ENCODE data around the gene RNASE3.
"Not testable (repeated sequence)": the region's sequence is repeated elsewhere in the genome, so short reads cannot be mapped to it uniquely, and the experiment has no call there.

RNASE3 gene

GRCh38 chr14:20904393-20905029, 13.3 kb downstream of the RNASE3 start:
- no peak overlapping the region for H3K27ac ChIP-seq
- H3K9me3 ChIP-seq (ENCODE audit: low read depth, low read length) = no peaks in the 10 kb centered on the region
- no peak overlapping the region for H3K4me3 ChIP-seq
- TF ChIP-seq POLR2AphosphoS5 (IDR thresholded peaks at IDR 0.05; ENCODE audit: borderline replicate concordance, low read depth, low read length) (no peak), EZH2 (IDR thresholded peaks at IDR 0.05) (no peak), FOXP2 (optimal IDR thresholded peaks at IDR 0.05; ENCODE audit: control extremely low read depth, extremely low read length, insufficient read depth) (no peak)
- H3K36me3 ChIP-seq (ENCODE audit: insufficient read depth, low read length) = no peaks in the 10 kb centered on the region
- no peak for DNase-seq (ENCODE audit: low read depth, low spot score)
- H3K9ac ChIP-seq (ENCODE audit: insufficient read length) = no peak overlapping the region

DNA sequence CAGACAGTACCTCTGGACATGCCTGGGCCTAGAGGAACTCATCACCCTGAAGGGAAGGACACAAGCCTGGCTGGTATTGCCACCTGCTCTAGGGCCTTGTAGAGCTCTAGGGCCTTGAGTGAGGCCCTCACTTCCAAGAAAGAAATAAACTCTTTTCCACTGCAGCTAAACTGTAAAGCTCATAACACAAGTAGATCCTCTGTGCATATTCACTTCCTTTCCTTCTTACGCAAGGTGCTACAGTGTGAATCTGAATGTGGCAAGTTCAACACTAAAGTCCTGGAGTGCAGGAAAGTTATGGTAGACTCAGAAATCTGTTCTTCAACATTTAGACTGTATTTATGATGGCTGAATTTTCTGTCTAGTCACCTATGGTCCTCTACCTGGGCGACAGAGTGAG, 14.5 kb downstream of the RNASE3 start:
- Histone ChIP-seq H3K27ac (no peak overlapping the region), H3K9ac (ENCODE audit: insufficient read length) (no peak overlapping the region), H3K36me3 (ENCODE audit: insufficient read depth, low read length) (no peaks in the 10 kb centered on the region), H3K9me3 (ENCODE audit: low read depth, low read length) (no peaks in the 10 kb centered on the region), H3K4me3 (no peak overlapping the region)
- no peak for TF ChIP-seq FOXP2 (optimal IDR thresholded peaks at IDR 0.05; ENCODE audit: control extremely low read depth, extremely low read length, insufficient read depth)
- no peak for DNase-seq (ENCODE audit: low read depth, low spot score)

GRCh38 chr14:20907214-20907613, 16.0 kb downstream of the RNASE3 start:
- Histone ChIP-seq H3K9ac (ENCODE audit: insufficient read length) (no peak overlapping the region), H3K4me3 (no peak overlapping the region), H3K36me3 (ENCODE audit: insufficient read depth, low read length) (no peaks in the 10 kb centered on the region), H3K27ac (no peak overlapping the region), H3K9me3 (ENCODE audit: low read depth, low read length) (no peaks in the 10 kb centered on the region)
- TF ChIP-seq EZH2 (IDR thresholded peaks at IDR 0.05) = no peak
- no peak for TF ChIP-seq FOXP2 (optimal IDR thresholded peaks at IDR 0.05; ENCODE audit: control extremely low read depth, extremely low read length, insufficient read depth)
- TF ChIP-seq POLR2AphosphoS5 (IDR thresholded peaks at IDR 0.05; ENCODE audit: borderline replicate concordance, low read depth, low read length) = no peak
- DNase-seq (ENCODE audit: low read depth, low spot score) = no peak

- not testable (repeated sequence) for H3K27ac ChIP-seq; DNase-seq (ENCODE audit: low read depth, low spot score); H3K9ac ChIP-seq (ENCODE audit: insufficient read length); H3K36me3 ChIP-seq (ENCODE audit: insufficient read depth, low read length); H3K9me3 ChIP-seq (ENCODE audit: low read depth, low read length); H3K4me3 ChIP-seq
Measured at GRCh38 chr14:20910822-20911221, 19.6 kb downstream of the RNASE3 start.

GRCh38 chr14:20919038-20919756, 28.0 kb downstream of the RNASE3 start:
- not testable (repeated sequence) for H3K36me3 ChIP-seq (ENCODE audit: insufficient read depth, low read length); DNase-seq (ENCODE audit: low read depth, low spot score); H3K9me3 ChIP-seq (ENCODE audit: low read depth, low read length); H3K9ac ChIP-seq (ENCODE audit: insufficient read length); H3K4me3 ChIP-seq; H3K27ac ChIP-seq

DNA sequence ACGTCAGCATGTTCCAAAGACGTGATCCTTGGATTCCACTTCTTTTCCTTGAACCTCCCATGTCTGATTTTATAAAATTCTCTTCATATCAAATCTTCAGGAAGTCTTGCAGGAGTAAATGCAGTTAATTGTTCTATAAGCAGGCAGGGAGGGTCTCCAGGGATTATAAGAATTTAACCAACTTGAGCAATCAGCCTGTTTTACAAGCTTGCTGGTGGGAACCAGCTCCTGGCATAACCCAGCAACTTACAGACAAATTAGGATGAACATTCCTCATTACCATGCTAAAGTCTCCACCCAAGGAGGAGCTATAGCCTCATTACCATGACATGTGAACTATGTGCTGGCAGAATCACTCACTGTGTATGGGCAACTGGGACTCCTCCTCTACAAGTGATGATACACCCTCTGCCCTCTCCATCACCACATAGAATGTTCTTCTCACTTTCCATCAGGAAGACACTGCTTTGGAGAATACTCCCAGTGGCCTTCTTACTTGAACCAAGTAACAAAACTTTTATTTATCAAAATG, 32.6 kb downstream of the RNASE3 start:
- H3K9me3 ChIP-seq (ENCODE audit: low read depth, low read length); H3K9ac ChIP-seq (ENCODE audit: insufficient read length); H3K27ac ChIP-seq; H3K4me3 ChIP-seq; H3K36me3 ChIP-seq (ENCODE audit: insufficient read depth, low read length): not testable (repeated sequence)
- DNase-seq (ENCODE audit: low read depth, low spot score) = peak; percentile 24

DNA sequence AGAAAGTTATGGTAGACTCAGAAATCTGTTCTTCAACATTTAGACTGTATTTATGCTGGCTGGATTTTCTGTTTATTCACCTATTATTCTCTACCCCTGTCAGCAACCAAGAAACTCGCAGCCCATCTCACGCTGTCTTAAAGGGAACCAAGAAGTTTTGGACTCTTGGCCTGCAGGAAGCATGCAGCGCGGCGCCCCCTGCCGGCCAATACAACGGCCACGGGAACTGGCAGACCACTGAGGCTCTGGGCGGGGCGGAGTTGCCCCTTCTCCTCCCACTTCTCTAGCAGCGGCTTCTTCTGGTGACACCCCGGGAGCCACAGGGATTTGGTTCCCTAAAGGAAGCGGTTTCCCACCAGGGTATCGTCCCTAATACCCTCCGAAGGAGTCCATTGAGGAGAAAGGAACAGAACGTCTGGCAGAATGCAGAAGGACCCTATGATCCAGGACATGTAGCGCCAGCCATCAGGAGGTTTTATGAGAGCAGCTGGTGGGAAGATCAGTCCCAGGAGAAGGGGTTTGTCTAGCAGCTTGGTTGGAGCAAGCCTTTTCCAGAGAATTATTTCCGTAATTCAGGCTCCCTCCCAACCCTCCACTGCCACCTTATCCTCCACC, 43.1 kb downstream of the RNASE3 start:
- TF ChIP-seq FOXP2 (optimal IDR thresholded peaks at IDR 0.05; ENCODE audit: control extremely low read depth, extremely low read length, insufficient read depth) (no peak), POLR2AphosphoS5 (IDR thresholded peaks at IDR 0.05; ENCODE audit: borderline replicate concordance, low read depth, low read length) (no peak), EZH2 (IDR thresholded peaks at IDR 0.05) (no peak)
- DNase-seq (ENCODE audit: low read depth, low spot score) = no peak
- no peaks in the 10 kb centered on the region for H3K9me3 ChIP-seq (ENCODE audit: low read depth, low read length)
- H3K27ac ChIP-seq = no peak overlapping the region
- no peaks in the 10 kb centered on the region for H3K36me3 ChIP-seq (ENCODE audit: insufficient read depth, low read length)
- H3K9ac ChIP-seq (ENCODE audit: insufficient read length) = no peak overlapping the region
- H3K4me3 ChIP-seq = no peak overlapping the region

DNA sequence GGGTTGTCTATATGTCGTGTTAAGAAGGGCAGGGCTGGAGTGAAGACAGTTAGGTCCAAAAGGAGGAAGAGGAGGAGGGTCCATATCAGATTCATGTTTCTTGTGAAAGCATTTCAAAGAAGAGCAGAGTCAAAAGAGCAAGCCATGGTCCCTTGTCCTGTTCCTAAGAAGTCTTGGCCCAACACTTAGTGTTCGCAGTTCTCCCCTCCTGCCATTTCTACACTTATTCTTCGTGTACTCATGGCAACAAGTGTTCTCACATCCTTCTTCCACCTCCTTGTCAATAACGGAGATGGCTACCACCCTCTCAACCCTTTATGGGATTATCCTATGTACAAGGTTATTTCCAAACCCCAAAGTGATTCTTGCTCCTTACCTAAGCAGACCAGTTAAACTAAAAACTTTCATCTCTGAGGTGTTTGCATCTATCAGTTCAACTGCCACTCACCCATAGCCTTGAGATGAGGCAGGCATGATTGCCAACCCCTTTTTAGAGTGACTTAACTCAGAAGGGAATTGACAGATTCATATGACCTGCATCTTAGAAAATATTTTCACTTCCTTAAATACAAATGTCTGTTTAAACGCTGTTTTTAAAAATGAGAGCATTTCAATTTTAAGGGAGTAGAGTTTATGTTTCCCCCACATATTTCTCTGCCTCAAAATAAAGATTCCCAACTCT, 44.3 kb downstream of the RNASE3 start:
- Histone ChIP-seq H3K9ac (ENCODE audit: insufficient read length) (no peak overlapping the region), H3K9me3 (ENCODE audit: low read depth, low read length) (no peaks in the 10 kb centered on the region), H3K4me3 (no peak overlapping the region), H3K27ac (no peak overlapping the region), H3K36me3 (ENCODE audit: insufficient read depth, low read length) (no peaks in the 10 kb centered on the region)
- TF ChIP-seq POLR2AphosphoS5 (IDR thresholded peaks at IDR 0.05; ENCODE audit: borderline replicate concordance, low read depth, low read length) (no peak), FOXP2 (optimal IDR thresholded peaks at IDR 0.05; ENCODE audit: control extremely low read depth, extremely low read length, insufficient read depth) (no peak), EZH2 (IDR thresholded peaks at IDR 0.05) (no peak)
- DNase-seq (ENCODE audit: low read depth, low spot score) = no peak

Measured in SK-N-MC (cell line).